ENCODE data around the gene IKBIP. TPM values are rescaled to one million over a fixed set of nuclear protein-coding genes. Genes with fewer than 3 reads are reported as not detected.
"Not testable (repeated sequence)": the region's sequence is repeated elsewhere in the genome, so short reads cannot be mapped to it uniquely, and the experiment has no call there.

The IKBIP gene
- total and polyA plus RNA-seq, 9 donors, result 22.2 to 34.8 (median 23.7) TPM

DNA sequence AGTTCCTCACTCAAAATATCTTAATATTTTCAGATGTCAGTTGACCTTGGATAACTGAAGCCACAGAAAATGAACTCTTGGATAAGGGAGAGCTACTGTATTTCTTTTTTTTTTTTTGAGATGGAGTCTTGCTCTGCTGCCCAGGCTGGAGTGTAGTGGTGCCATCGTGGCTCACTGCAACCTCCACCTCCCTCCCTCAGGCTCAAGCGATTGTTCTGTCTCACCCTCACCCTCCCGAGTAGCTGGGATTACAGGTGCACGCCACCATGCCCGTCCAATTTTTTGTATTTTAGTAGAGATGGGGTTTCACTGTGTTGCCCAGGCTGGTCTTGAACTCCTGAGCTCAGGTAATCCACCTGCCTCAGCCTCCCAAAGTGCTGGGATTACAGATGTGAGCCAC lies 47.3 kb downstream of the IKBIP start:
- not testable (repeated sequence) for DNase-seq; H3K4me1 ChIP-seq (ENCODE audit: control insufficient read depth, insufficient read depth, low read length); H3K4me3 ChIP-seq (ENCODE audit: low read length); H3K27me3 ChIP-seq (ENCODE audit: control insufficient read depth, insufficient read depth, low read length); H3K9me3 ChIP-seq (replicated peaks; ENCODE audit: control insufficient read depth, low read depth, low read length); H3K27ac ChIP-seq (ENCODE audit: low read length)
- no CpG with 5 or more reads among the region's 5 CpGs for WGBS (ENCODE audit: insufficient coverage)
- H3K36me3 ChIP-seq (ENCODE audit: control insufficient read depth, insufficient read depth, low read length), result peaks cover 41% of the 10 kb centered on the region

- DNase-seq, result peak; percentile 30
- peak overlapping the region; percentile 100 for H3K4me3 ChIP-seq (ENCODE audit: low read length)
- H3K27me3 ChIP-seq (ENCODE audit: control insufficient read depth, insufficient read depth, low read length), result no peaks in the 10 kb centered on the region
- H3K36me3 ChIP-seq (ENCODE audit: control insufficient read depth, insufficient read depth, low read length), result peaks cover 35% of the 10 kb centered on the region
- H3K27ac ChIP-seq (ENCODE audit: low read length), result no peak overlapping the region
- WGBS (ENCODE audit: insufficient coverage), result no CpG with 5 or more reads among the region's 3 CpGs
- no peaks in the 10 kb centered on the region for H3K9me3 ChIP-seq (replicated peaks; ENCODE audit: control insufficient read depth, low read depth, low read length)
- peaks cover 5% of the 10 kb centered on the region for H3K4me1 ChIP-seq (ENCODE audit: control insufficient read depth, insufficient read depth, low read length)
Observed at GRCh38 chr12:98595243-98595988, 49.2 kb downstream of the IKBIP start.

- H3K27me3 ChIP-seq (ENCODE audit: control insufficient read depth, insufficient read depth, low read length), result no peaks in the 10 kb centered on the region
- H3K36me3 ChIP-seq (ENCODE audit: control insufficient read depth, insufficient read depth, low read length), result peaks cover 26% of the 10 kb centered on the region
- DNase-seq, result peak; percentile 59
- H3K4me1 ChIP-seq (ENCODE audit: control insufficient read depth, insufficient read depth, low read length), result peaks cover 5% of the 10 kb centered on the region
- WGBS (ENCODE audit: insufficient coverage), result 0% methylated on average over 29 of the region's 35 CpGs
- H3K4me3 ChIP-seq (ENCODE audit: low read length), result peak overlapping the region; percentile 100
- H3K27ac ChIP-seq (ENCODE audit: low read length), result peak overlapping the region; percentile 94
- H3K9me3 ChIP-seq (replicated peaks; ENCODE audit: control insufficient read depth, low read depth, low read length), result no peaks in the 10 kb centered on the region
Observed at GRCh38 chr12:98594050-98594835, 50.3 kb downstream of the IKBIP start.

- Histone ChIP-seq H3K27me3 (ENCODE audit: control insufficient read depth, insufficient read depth, low read length) (no peaks in the 10 kb centered on the region), H3K4me3 (ENCODE audit: low read length) (peak within 1 kb of the TSS; percentile 100), H3K4me1 (ENCODE audit: control insufficient read depth, insufficient read depth, low read length) (peaks cover 5% of the 10 kb centered on the region), H3K9me3 (replicated peaks; ENCODE audit: control insufficient read depth, low read depth, low read length) (no peaks in the 10 kb centered on the region), H3K36me3 (ENCODE audit: control insufficient read depth, insufficient read depth, low read length) (peaks cover 22% of the 10 kb centered on the region), H3K27ac (ENCODE audit: low read length) (peak within 1 kb of the TSS; percentile 94)
- DNase-seq, result peak; percentile 99
- WGBS (ENCODE audit: insufficient coverage), result under 1% methylated on average over 53 of the region's 67 CpGs
Observed at GRCh38 chr12:98593351-98594049, 51.1 kb downstream of the IKBIP start, which contains the start of gene SLC25A3. Gene SLC25A3, plus strand, starts transcription at chr12:98593686. Its CDS starts 293 bp downstream, at chr12:98593979.

- peak; percentile 7 for DNase-seq
- peak overlapping the region; percentile 83 for H3K27ac ChIP-seq (ENCODE audit: low read length)
- peak overlapping the region; percentile 48 for H3K4me3 ChIP-seq (ENCODE audit: low read length)
- peaks cover 5% of the 10 kb centered on the region for H3K4me1 ChIP-seq (ENCODE audit: control insufficient read depth, insufficient read depth, low read length)
- H3K9me3 ChIP-seq (replicated peaks; ENCODE audit: control insufficient read depth, low read depth, low read length), result no peaks in the 10 kb centered on the region
- H3K27me3 ChIP-seq (ENCODE audit: control insufficient read depth, insufficient read depth, low read length), result no peaks in the 10 kb centered on the region
- 56% methylated on average over 2 of the region's 9 CpGs for WGBS (ENCODE audit: insufficient coverage)
- H3K36me3 ChIP-seq (ENCODE audit: control insufficient read depth, insufficient read depth, low read length), result peaks cover 16% of the 10 kb centered on the region
Observed at GRCh38 chr12:98592825-98593322, 51.7 kb downstream of the IKBIP start.

DNA sequence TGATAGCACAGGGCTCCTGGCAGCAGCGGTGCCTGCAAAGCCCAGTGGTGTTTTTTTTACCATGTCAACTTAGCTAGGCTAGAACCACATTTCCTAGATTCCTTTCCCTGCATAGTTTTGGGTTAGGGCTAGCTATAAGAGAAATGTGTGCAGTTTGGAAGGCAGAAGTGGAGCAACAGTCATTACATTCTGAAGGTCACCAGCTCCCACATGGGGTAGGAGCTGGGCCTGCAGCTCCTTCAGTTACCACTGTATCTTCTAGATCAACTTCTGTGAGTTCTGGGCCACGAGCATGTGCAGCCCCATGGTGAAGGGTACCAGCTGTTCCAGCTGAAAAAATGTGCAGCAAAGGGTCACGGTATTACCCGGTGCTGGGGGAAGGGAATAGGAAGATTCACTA lies 53.4 kb downstream of the IKBIP start:
- Histone ChIP-seq H3K36me3 (ENCODE audit: control insufficient read depth, insufficient read depth, low read length) (peaks cover 7% of the 10 kb centered on the region), H3K4me3 (ENCODE audit: low read length) (no peak overlapping the region), H3K27me3 (ENCODE audit: control insufficient read depth, insufficient read depth, low read length) (no peaks in the 10 kb centered on the region), H3K4me1 (ENCODE audit: control insufficient read depth, insufficient read depth, low read length) (peaks cover 5% of the 10 kb centered on the region), H3K9me3 (replicated peaks; ENCODE audit: control insufficient read depth, low read depth, low read length) (no peaks in the 10 kb centered on the region), H3K27ac (ENCODE audit: low read length) (no peak overlapping the region)
- WGBS (ENCODE audit: insufficient coverage), result no CpG with 5 or more reads among the region's 4 CpGs
- DNase-seq, result no peak

DNA sequence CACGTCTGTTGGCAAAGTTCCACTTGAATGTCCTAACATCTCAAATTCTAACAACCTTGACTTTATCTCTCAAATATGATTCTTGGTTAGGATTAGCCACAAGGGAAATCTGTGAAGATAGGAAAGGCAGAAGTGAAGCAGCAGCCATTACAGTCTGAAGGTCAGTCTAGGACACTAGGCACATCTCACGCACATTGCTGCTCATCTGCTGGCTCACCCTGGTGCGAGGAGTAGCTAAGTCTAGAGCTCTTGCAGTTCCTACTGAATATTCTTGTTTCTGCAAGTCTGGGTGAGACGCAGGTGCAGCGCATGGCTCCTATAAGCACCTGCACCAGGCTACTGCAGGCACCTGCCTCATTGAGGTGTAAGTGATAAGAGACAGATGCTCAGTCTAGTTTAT lies 57.5 kb downstream of the IKBIP start:
- DNase-seq, result no peak
- Histone ChIP-seq H3K4me1 (ENCODE audit: control insufficient read depth, insufficient read depth, low read length) (peaks cover 2% of the 10 kb centered on the region), H3K4me3 (ENCODE audit: low read length) (no peak overlapping the region), H3K36me3 (ENCODE audit: control insufficient read depth, insufficient read depth, low read length) (no peaks in the 10 kb centered on the region), H3K9me3 (replicated peaks; ENCODE audit: control insufficient read depth, low read depth, low read length) (no peaks in the 10 kb centered on the region), H3K27me3 (ENCODE audit: control insufficient read depth, insufficient read depth, low read length) (no peaks in the 10 kb centered on the region), H3K27ac (ENCODE audit: low read length) (no peak overlapping the region)
- WGBS (ENCODE audit: insufficient coverage), result 94% methylated on average over 4 of the region's 5 CpGs

- DNase-seq, result no peak
- WGBS (ENCODE audit: insufficient coverage), result 90% methylated on average over 3 of the region's 6 CpGs
- no peak overlapping the region for H3K27ac ChIP-seq (ENCODE audit: low read length)
- H3K9me3 ChIP-seq (replicated peaks; ENCODE audit: control insufficient read depth, low read depth, low read length), result no peaks in the 10 kb centered on the region
- H3K36me3 ChIP-seq (ENCODE audit: control insufficient read depth, insufficient read depth, low read length), result no peaks in the 10 kb centered on the region
- H3K4me1 ChIP-seq (ENCODE audit: control insufficient read depth, insufficient read depth, low read length), result no peaks in the 10 kb centered on the region
- H3K27me3 ChIP-seq (ENCODE audit: control insufficient read depth, insufficient read depth, low read length), result no peaks in the 10 kb centered on the region
- H3K4me3 ChIP-seq (ENCODE audit: low read length), result no peak overlapping the region
Observed at GRCh38 chr12:98582093-98582492, 62.5 kb downstream of the IKBIP start.

DNA sequence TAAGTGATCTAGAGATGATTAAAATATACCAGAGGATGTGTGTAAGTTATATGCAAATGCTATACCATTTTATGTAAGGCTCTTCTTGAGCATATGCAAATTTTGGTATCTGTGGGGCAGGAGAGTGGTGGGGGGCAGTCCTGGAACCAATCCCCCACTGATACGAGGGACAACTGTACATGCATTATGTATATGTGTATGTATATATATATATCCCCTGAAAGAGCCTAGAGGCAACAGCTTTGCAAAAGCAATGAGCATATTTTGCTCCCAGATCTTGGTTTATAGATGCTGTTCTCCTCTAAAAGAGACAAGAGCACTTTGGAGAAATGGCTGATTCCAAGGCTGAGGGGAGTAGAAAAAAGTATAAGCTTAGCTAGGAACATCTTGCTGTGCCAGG lies 63.5 kb downstream of the IKBIP start:
- Histone ChIP-seq H3K4me3 (ENCODE audit: low read length) (no peak overlapping the region), H3K27me3 (ENCODE audit: control insufficient read depth, insufficient read depth, low read length) (no peaks in the 10 kb centered on the region), H3K4me1 (ENCODE audit: control insufficient read depth, insufficient read depth, low read length) (no peaks in the 10 kb centered on the region), H3K9me3 (replicated peaks; ENCODE audit: control insufficient read depth, low read depth, low read length) (no peaks in the 10 kb centered on the region), H3K36me3 (ENCODE audit: control insufficient read depth, insufficient read depth, low read length) (no peaks in the 10 kb centered on the region), H3K27ac (ENCODE audit: low read length) (no peak overlapping the region)
- WGBS (ENCODE audit: insufficient coverage), result no CpG with 5 or more reads among the region's 1 CpG
- no peak for DNase-seq

GRCh38 chr12:98580695-98581094 lies 63.9 kb downstream of the IKBIP start:
- WGBS (ENCODE audit: insufficient coverage), result 100% methylated on average over 2 of the region's 5 CpGs
- H3K9me3 ChIP-seq (replicated peaks; ENCODE audit: control insufficient read depth, low read depth, low read length), result no peaks in the 10 kb centered on the region

More at GRCh38 chr12:98580695-98581094, 63.9 kb downstream of the IKBIP start:
- Histone ChIP-seq H3K27me3 (ENCODE audit: control insufficient read depth, insufficient read depth, low read length) (no peaks in the 10 kb centered on the region), H3K4me1 (ENCODE audit: control insufficient read depth, insufficient read depth, low read length) (no peaks in the 10 kb centered on the region), H3K4me3 (ENCODE audit: low read length) (no peak overlapping the region), H3K27ac (ENCODE audit: low read length) (no peak overlapping the region), H3K36me3 (ENCODE audit: control insufficient read depth, insufficient read depth, low read length) (no peaks in the 10 kb centered on the region)
- no peak for DNase-seq
